ENCODE measurements around the gene STYK1. TPM values are rescaled to one million over a fixed set of nuclear protein-coding genes. Genes with fewer than 3 reads are reported as not detected.
A peak's percentile ranks its signal among the peaks of the same experiment; 100 is the strongest.

The STYK1 gene
- total RNA-seq, 1 donor = 0.86 TPM

DNA sequence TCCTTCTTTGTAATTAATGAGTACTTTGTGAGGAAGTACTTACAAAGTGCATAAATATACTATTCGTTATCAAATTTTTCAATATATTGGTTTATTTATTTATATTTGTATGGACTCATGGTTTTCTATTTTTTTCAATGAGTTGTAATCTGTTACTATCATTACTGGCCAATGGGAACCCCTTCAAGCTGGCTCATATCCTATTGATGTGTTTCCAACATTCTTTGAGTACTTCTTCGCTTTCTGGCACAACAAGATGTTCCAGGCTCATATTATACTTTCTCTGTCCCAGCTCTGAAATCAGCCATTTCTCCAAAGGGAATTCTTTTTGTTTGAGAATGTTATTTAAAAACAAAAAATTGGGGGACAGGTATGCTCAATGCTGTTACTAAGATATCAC is 31.8 kb upstream of the STYK1 start:
- TF ChIP-seq, protein P1, sequence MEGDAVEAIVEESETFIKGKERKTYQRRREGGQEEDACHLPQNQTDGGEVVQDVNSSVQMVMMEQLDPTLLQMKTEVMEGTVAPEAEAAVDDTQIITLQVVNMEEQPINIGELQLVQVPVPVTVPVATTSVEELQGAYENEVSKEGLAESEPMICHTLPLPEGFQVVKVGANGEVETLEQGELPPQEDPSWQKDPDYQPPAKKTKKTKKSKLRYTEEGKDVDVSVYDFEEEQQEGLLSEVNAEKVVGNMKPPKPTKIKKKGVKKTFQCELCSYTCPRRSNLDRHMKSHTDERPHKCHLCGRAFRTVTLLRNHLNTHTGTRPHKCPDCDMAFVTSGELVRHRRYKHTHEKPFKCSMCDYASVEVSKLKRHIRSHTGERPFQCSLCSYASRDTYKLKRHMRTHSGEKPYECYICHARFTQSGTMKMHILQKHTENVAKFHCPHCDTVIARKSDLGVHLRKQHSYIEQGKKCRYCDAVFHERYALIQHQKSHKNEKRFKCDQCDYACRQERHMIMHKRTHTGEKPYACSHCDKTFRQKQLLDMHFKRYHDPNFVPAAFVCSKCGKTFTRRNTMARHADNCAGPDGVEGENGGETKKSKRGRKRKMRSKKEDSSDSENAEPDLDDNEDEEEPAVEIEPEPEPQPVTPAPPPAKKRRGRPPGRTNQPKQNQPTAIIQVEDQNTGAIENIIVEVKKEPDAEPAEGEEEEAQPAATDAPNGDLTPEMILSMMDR (IDR thresholded peaks at IDR 0.05; ENCODE audit: insufficient read depth, low read depth, low read length) = no peak
- H3K4me3 ChIP-seq (ENCODE audit: low read depth, low read length) = no peak overlapping the region
- peak; percentile 28 for DNase-seq (ENCODE audit: low read depth)

DNA sequence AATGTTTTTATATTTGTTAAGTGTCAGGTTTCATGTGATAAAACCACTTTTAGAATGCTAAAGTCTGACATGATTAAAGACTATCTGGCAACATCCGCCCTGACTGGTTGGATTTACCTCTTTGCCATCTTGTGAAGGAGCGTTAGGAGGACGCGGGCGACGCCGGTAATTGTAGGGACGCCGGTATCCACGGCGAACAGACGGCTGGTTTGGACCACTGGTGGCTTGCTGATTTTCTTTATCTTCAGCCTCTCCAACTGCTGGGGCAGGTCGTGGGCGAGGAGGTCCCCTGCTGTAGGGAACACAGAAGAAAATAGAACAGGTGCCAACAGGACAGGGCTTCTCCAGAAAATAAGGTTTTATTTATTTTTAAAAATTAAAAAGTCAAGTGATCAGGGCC is 28.0 kb upstream of the STYK1 start:
- DNase-seq (ENCODE audit: low read depth) = no peak
- no peak overlapping the region for H3K4me3 ChIP-seq (ENCODE audit: low read depth, low read length)
- TF ChIP-seq, protein P1 (IDR thresholded peaks at IDR 0.05; ENCODE audit: insufficient read depth, low read depth, low read length) = no peak

DNA sequence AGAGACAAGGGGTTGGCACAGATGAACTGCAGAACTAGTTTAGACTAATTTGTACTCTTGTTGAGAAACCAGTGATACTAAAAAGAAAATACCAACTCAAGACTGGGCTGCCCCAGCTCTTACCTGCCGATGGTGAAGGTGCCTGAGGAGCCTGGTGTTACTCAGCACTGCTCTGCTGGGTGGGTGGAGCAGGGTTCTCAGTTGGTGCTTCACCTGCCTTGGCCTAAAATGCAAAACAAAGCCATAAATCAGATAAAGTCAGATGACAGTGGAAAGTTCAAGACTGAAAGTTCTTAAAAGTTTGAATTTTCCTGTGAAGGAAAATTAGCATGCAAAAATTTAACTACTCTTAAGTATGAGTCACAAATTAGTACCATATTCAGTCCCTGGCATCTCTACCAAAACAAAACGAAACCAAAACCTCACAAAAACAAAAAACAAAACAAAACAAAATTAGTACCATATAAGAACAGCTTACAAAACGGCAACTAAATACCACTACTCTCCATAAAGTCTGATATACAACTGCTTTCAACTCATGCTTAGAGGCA is 27.4 kb upstream of the STYK1 start:
- TF ChIP-seq, protein P1 (IDR thresholded peaks at IDR 0.05; ENCODE audit: insufficient read depth, low read depth, low read length) = no peak
- no peak overlapping the region for H3K4me3 ChIP-seq (ENCODE audit: low read depth, low read length)
- peak; percentile 67 for DNase-seq (ENCODE audit: low read depth)

DNA sequence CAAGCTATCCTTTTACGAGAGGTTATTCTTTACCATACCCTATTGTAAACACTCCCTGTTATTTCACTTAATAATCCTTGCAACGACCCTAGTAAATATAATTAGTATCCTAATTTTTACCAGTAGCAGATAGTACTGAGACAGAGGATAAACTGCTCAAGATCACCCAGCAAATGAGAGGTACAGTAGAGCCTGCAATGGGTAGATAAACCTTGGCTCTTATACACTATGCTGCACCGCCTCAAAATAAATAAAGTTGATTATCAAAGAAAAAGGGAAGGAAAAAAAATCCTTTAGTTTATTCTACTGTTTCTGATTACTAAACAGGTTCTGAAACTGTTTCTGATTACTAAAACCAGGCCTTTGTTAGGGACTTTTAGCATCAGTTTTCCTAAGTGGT is 26.7 kb upstream of the STYK1 start:
- H3K4me3 ChIP-seq (ENCODE audit: low read depth, low read length) = no peak overlapping the region
- TF ChIP-seq, protein P1 (IDR thresholded peaks at IDR 0.05; ENCODE audit: insufficient read depth, low read depth, low read length) = no peak
- DNase-seq (ENCODE audit: low read depth) = no peak

DNA sequence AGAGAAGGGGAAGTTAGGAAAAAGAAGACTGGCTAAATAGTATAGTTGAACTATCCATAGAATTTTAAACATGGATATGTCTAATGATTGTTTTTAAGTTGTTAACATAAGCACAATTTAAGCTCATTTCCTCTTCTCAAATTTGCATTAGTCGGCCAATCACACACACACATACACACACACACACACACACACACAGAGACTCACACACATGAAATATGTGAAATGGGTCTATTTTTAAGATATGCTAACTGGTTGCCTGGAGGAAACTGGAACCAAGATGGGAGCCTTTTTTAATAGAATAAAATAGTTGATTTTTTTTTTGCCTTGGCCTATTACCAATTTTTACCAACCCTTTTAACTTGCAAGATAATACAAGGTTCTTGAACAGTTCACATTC is 24.0 kb upstream of the STYK1 start:
- TF ChIP-seq, protein P1 (IDR thresholded peaks at IDR 0.05; ENCODE audit: insufficient read depth, low read depth, low read length) = no peak
- H3K4me3 ChIP-seq (ENCODE audit: low read depth, low read length) = no peak overlapping the region
- DNase-seq (ENCODE audit: low read depth) = no peak

DNA sequence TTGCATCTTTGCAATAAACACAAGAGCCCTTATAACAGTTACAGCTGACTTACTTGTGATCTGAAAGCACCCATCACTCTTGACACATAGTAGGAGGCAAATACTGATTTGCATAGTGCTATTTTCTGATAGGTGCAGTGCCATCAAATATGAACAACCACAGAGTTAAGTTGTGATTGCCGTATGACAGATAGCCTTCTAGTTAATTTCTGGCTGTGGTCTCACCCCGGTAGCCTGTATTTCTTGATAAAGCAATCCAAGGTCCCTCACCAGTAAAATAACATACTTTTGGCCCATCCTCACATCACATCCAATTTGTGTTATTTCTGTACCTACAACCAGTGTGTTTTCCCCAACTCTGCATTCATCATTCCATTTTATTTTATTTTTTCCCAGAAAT is 23.3 kb upstream of the STYK1 start:
- TF ChIP-seq, protein P1 (IDR thresholded peaks at IDR 0.05; ENCODE audit: insufficient read depth, low read depth, low read length) = no peak
- no peak for DNase-seq (ENCODE audit: low read depth)
- no peak overlapping the region for H3K4me3 ChIP-seq (ENCODE audit: low read depth, low read length)

DNA sequence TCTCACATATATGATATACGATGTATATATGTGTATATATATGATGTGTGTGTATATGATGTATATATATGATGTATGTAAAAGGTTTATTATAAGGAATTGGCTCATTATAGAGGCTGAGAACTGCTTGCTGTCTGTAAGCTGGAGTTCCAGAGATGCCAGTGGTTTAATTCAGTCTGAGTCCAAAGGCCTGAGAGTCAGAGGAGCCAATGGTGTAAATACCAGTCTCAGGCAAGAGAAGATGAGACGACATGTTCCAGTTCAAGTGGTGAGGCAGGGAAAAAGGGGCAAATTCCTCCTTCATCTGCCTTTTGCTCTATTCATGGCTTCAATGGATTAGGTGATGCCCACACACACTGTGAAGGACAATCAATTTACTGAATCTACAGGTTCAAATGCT is 17.1 kb upstream of the STYK1 start:
- TF ChIP-seq, protein P1 (IDR thresholded peaks at IDR 0.05; ENCODE audit: insufficient read depth, low read depth, low read length) = no peak
- H3K4me3 ChIP-seq (ENCODE audit: low read depth, low read length) = no peak overlapping the region
- no peak for DNase-seq (ENCODE audit: low read depth)

All from fibroblast of villous mesenchyme (primary cell).